ENCODE data around the gene LENEP.
"Not testable (repeated sequence)": the region's sequence is repeated elsewhere in the genome, so short reads cannot be mapped to it uniquely, and the experiment has no call there.

Gene LENEP

DNA sequence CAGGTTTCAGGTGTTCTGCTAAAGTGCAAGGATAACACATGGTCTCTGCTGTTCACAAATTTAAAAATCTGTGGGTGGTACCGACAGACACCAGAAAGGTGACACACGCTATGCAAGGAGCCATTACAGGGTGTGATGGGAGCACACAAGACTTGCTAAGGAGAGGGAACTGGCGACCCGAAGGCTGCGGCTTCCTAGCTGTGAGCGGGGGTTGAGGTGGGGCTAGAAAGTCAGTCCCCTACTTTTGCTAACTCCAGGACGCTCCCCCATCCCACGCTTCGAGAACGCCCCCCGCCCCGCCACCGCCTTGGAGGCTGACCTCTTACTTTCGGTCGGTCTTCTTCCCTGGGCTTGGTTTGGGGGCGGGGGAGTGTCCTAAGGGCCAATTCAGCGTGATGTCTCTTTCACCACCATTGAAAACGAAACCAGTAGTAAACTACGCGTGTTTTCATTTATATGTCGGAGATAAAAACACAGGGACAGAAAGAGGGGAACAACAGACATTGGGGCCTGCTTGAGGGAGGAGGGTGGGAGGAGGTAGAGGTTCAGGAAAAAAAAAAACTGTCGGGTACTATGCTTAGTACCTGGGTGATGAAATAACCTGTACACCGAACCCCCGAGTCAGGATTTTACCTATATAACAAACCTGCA lies 17.9 kb upstream of the LENEP start:
- DNase-seq (ENCODE audit: low spot score), result peak; percentile 65

DNA sequence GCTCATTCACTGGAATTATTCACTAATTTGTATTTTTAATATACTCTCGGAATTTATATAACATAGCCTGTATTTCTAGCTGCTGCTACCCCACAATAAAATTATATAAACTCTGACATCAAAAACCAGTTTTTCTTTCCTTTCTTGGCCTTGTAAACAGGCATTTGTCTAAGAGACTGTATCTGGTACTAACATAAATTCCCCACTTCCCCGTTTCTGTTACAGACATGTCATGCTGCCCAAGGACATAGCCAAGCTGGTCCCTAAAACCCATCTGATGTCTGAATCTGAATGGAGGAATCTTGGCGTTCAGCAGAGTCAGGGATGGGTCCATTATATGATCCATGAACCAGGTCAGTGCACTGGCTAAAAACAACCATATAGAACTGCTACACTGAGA lies 15.6 kb upstream of the LENEP start:
- DNase-seq (ENCODE audit: low spot score), result not testable (repeated sequence)

DNA sequence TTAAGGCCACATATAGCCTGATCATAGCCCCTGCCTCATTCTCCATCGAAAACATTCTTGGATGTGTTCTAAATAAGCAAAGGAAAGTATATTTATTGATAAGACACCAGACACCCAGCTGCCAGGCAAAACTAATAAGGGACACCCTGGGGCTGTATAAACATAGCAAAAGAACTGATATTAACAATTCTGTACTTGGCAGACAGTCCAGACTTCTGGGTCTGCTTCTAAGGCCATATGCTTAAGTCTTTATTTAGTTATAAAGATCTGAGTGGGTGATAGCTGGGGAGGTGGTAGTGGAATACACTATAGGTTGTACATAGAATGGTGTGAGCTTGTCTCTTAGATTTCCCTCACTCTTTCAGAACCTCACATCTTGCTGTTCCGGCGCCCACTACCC lies 15.0 kb upstream of the LENEP start:
- DNase-seq (ENCODE audit: low spot score), result no peak

DNA sequence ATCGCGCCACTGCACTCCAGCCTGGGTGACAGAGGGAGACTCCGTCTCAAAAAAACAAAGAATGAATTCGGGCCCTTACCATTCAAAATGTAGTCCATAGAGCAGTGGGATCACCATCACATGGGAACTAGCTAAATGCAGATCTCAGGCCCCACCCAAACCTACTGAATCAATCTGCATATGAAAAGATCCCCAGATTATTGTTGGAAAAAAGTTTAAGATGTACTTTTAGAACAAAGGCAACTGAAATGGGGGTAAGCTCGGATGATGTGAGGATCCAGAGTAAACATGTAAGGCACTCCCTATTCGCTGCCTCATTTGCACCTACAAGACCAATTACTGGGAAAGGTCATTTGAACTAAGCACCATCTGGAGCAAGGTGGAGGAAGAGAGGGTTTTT lies 11.0 kb upstream of the LENEP start:
- no peak for DNase-seq (ENCODE audit: low spot score)

DNA sequence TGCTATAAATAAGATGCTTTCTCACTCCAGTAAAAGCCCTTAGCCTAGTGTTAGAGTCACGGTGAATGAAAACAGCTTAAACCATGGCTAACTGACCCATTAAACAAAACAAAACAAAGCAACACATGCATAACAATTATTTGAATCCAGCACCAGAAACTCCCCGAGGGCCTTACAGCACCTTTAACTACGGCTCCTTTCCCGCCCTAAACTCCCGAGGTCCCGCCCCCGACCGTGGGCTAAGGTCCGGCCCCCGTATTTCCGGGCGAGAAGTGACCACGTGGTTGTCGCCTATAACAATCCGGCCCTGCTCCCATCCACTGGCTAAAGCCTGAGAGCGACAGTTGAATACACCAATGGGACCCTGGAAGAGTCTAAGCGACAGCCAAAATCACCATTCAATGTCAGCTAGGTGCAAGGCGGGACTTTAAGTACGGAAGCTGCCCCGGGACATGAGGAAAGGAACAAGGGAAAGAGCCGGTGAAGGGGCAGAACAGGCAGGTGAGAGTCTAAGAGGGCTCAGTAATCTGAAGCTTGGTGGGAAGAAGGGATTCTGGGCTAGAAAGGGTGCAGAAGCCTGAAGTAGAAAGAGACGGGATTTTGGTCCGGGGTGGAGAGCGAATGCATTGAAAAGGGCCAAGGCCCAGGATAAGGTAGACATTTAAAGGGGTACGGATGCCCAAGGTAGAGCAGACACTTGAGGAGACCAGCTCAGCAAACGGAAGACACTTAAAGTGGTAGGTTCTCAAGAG lies 10.3 kb upstream of the LENEP start, which contains the start of gene FLAD1:
Gene FLAD1, plus strand, starts transcription at position 448 of the 752 bp plus-strand sequence. CDS start 351 bp downstream, outside the sequence.
- DNase-seq (ENCODE audit: low spot score), result peak; percentile 100

DNA sequence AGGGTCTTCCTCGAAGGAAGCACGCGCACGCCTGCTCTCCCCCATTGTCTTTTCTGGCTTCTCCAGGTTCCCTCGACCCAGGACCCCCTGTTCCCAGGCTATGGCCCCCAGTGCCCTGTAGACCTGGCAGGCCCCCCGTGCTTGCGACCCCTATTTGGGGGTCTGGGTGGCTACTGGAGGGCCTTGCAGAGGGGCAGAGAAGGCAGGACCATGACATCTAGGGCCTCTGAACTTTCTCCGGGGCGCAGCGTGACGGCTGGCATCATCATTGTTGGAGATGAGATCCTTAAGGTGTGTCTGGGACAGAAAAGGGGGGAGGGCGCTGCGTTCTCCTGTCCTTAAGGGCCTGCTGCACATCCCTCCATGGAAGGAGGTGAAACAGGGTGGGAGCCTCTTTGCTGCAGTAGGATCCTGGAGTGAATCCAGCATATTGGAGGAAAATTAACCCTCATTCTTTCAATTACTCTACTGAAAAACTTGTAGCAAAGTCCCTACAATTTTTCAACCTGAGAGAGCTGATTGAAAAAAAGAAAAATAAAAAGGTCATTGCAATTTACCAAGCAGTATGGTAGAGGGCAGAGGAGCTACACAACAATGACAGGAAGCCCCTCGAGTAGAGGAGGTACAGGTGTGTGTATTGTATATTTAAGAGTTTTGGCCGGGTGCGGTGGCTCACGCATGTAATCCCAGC lies 9.5 kb upstream of the LENEP start:
- DNase-seq (ENCODE audit: low spot score), result no peak

DNA sequence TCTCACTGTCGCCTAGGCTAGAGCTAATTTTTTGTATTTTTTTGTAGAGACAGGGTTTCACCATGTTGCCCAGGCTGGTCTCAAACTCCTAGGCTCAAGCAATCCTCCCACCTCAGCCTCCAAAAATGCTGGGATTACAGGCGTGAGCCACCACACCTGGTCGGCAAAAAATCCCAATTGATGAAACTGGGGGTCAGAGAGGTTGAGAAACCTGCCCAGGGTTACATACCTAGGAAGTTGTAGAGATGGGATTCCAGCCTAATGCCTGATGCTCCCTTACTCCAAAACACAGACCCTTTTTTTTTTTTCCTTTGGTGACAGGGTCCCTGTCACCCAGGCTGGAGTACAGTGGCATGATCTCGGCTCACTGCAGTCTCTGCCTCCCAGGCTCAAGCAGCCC lies 6.7 kb upstream of the LENEP start:
- DNase-seq (ENCODE audit: low spot score), result not testable (repeated sequence)

DNA sequence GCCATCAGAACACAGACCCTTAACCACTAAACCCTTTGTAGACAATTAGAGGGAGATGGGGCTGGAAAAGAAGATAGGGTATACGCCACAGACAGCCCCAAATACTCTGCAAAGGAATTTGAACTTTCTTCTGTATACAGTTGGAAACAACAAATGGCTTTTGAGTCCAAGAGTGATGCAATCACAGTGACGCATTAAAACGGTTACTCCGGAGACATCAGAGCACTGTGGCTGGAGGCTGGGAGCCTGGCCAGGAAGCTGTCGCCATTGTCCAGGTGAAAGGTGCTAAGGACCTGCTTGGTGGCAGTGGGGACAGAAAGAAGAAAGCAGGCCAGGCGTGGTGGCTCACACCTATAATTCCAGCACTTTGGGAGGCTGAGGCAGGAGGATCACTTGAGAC lies 6.1 kb upstream of the LENEP start:
- no peak for DNase-seq (ENCODE audit: low spot score)

DNA sequence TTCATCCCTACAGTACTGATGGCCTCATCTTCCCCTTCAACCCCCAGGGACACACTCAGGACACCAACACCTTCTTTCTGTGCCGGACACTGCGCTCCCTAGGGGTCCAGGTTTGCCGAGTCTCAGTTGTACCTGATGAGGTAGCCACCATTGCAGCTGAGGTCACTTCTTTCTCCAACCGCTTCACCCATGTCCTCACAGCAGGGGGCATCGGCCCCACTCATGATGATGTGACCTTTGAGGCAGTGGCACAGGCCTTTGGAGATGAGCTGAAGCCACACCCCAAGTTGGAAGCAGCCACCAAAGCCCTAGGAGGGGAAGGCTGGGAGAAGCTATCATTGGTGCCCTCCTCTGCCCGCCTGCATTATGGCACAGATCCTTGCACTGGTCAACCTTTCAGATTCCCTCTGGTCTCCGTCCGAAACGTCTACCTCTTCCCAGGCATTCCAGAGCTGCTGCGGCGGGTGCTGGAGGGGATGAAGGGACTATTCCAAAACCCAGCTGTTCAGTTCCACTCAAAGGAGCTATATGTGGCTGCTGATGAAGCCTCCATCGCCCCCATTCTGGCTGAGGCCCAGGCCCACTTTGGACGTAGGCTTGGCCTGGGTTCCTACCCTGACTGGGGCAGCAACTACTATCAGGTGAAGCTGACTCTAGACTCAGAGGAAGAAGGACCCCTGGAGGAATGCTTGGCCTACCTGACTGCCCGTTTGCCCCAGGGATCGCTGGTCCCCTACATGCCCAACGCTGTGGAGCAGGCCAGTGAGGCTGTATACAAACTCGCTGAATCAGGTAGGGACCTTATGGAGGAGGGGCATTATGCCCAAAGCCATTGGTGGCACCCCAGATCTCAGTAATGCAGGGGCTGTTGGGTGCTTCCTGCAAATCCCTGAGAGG lies 5.1 kb upstream of the LENEP start:
- DNase-seq (ENCODE audit: low spot score), result no peak

DNA sequence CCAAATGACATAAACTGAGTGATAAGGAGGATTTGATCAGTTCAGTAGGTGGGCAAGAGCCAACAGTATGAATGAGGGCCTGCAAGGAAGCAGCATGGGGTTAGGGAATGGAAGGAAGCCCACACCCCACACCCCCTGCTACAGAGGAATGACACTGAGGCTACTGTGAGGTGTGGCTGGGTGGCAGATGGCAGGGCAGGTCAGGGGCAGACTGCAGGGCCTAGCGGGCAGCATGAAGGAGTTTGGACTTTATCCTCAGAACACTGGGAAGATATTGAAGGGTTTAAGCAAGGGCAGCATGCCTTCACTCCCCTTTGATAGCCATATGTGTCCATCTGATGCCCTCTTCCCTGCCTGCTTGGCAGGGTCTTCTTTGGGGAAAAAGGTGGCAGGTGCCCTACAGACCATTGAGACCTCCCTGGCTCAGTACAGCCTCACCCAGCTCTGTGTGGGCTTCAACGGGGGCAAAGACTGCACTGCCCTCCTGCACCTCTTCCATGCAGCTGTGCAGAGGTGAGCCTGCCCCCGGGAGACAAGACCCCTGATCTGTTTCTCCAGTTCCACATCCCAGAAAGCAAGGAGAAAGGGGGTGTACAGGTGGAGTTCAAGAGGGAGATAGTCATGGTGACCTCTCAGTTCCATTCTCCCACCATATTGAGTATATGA lies 4.1 kb upstream of the LENEP start:
- no peak for DNase-seq (ENCODE audit: low spot score)

DNA sequence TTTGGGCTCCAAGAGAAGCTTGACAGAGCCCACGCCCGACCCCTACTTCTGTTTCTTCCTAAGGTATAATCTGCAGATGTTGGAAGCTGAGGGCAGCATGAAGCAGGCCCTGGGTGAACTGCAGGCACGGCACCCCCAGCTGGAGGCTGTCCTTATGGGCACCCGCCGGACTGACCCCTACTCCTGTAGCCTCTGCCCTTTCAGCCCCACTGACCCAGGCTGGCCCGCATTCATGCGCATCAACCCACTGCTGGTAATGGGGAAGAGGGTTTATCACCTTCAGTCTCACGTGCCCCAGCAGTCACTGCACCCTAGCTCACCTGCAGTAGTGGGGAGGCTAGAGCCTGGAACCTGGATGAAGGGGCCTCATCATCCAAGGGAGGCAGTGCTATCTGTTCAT lies 3.1 kb upstream of the LENEP start:
- no peak for DNase-seq (ENCODE audit: low spot score)

DNA sequence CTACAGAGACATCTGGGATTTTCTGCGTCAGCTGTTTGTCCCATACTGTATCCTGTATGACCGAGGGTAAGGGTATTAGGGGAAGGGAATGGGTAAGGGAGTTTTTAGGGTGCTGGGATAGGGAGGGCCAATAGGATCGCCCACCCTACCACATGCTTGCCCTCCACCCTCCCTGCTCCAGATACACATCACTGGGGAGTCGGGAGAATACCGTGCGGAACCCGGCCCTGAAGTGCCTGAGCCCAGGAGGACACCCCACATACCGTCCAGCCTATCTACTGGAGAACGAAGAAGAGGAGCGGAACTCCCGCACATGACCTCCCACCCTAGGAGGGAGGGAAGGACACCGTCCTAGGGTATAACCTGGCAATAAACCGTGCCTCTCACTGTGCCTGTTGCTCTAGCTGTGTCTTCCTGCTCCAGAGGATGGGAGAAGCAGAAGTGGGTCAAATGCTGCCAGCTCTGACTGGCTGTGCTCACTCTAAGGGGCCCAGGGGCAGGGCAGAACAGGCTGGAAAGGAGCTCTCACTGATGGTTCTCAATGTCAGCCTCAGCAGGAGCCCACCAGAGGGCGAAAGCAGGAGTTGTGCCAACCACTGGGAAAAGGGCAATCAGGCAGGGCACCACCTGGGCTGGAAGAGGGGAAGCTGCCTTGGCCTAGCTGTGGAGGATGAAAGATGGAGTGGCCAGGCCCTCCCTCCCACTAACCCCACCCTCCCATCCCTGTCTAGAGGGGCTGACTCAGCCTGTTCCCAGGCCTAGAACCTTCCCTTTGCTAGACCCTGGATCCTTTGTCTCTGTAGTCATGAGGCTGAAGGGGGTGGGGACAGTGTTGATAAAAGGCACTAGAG lies 440 bp upstream of the LENEP start:
- peak; percentile 47 for DNase-seq (ENCODE audit: low spot score)

DNA sequence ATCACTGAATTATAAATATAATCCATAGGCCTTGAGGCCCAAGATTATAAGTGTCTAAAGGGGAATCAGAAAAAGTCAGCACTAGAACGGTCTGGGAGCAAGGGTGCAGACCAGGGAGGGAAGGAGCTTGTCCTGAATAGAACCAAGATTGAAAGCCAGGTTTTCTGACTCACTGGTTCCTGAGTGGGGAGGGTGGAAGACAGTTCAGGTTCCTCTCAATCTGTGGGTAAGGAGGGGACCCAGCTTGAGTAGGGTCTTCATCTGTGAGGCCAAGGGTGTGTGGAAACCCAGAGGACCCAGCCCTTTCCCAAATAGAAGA lies 842 bp downstream of the LENEP start:
- DNase-seq (ENCODE audit: low spot score), result no peak

DNA sequence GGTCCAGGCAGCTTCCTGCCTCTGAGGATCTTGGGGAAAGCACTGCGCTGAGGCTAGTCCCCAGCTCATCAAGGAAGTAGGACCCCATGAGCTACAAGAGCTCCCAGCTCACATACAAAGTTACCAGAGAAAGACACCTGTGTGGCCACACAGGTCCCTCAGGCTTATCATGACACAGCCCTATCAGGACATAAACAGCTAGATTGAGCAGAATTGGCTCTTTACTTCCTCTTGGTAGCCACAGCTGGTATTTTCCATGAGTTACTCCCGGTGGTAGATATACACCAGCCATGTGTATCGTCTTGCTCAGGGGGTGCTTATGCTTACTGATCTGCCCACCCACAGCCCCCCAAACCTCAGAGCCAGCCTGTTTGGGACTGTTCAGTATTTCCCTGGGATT lies 1.2 kb downstream of the LENEP start:
- DNase-seq (ENCODE audit: low spot score), result no peak

DNA sequence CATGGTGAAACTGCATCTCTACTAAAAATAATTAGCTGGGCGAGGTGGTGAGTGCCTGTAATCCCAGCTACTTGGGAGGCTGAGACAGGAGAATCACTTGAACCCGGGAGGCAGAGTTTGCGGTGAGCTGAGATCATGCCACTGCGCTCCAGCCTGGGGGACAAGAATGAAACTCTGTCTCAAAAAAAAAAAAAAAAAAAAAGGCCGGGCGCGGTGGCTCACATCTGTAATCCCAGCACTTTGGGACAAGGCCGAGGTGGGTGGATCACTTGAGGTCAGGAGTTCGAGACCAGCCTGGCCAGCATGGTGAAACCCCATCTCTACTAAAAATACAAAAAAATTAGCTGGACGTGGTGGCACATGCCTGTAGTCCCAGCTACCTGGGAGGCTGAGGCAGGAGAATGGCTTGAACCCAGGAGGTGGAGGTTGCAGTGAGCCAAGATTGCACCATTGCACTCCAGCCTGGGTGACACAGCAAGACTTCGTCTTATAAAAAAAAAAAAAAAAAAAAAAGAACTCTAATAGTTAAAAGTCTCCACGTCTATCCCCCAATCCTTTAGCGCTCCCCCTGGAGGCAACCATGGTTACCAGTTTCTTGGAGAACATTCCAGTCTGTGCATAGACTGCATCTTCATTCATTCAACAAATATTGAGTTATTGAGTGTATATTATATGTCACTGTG lies 2.1 kb downstream of the LENEP start:
- DNase-seq (ENCODE audit: low spot score), result peak; percentile 68

DNA sequence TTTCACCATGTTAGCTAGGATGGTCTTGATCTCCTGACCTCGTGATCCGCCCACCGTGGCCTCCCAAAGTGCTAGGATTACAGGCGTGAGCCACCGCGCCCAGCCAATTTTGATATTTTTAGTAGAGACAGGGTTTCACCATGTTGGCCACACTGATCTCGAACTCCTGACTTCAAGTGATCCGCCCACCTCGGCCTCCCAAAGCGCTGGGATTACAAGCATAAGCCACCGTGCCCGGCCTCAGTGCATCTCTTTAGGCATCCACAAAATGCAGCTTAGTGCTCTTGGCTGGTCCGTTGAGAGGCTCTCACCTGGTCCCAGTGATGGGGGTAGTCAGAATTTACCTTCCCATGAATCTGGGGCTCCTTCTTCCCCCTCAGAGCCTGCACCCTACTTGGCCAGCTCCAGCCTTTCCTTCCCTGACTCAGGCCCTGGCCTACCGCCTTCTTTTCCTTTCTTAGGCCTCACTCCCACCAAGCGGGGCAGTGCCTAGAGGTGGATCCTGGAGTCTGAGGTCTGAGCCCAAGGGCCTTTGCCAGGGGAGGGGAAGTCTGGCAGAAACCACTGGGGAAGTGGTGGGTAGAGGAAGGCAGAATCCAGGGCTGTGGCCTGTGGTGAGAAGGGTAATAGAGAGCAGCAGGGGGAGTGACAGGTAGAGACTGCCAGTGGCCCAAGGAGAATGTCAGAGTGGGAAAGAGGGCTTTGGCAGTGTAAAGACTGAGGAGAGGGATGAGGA lies 3.7 kb downstream of the LENEP start:
- no peak for DNase-seq (ENCODE audit: low spot score)

DNA sequence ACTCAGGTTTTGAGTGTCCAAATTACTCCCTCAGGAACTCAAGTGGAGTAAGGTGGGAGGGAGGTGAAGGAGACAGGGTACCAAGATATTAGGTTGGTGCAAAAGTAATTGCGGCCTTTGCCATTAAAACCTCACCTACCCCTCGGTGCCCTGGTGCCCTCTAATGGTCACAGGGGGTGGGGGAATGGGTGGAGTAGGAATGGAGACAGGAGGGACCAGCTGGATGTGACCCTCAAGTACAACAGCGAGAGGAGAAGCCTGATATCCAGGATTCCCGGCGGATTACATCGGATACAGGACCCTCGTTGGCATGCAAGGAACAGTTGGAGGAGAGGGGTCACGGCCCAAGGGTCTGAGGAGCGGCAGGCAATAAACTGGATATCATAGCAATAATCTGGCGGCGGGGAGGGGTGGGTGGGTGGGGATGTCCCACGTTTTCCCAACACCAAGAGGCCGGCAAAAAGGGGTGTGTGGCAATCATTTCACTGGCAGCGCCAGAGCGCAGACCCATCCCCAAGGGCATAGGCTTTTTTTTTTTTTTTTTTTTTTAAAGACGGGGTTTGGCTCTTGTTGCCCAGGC lies 4.9 kb downstream of the LENEP start:
- DNase-seq (ENCODE audit: low spot score), result no peak

DNA sequence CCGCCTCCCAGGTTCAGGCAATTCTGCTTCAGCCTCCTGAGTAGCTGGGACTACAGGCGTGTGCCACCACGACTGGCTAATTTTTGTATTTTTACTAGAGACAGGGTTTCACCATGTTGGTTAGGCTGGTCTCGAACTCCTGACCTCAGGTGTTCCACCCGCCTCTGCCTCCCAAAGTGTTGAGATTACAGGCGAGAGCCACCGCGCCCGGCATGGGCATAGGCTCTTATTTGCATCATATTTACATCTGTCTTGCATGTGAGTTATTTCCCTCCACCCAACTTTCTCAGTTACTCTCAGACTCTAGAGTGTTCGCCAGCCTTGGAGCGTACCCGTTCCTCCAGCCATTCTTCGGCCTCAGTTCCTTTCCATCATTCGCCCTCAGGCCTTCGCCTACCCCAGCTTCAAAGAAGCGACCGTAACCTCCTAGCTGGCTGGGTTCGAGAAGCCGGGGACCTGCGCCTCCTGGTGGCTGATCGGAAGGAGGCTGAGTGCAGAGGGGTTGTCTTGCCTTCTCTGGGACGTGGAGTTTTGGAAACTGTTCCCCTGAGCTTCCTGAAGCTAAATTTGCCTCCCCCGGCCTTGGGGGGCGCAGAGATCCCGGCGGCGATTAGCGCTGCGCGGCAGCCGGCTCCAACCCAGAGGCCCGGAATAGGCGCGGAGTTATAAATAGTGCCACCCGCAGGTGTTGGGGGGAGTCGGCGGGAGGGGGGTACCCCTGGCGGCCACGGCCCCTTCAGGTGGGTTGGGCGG lies 5.6 kb downstream of the LENEP start:
- DNase-seq (ENCODE audit: low spot score), result peak; percentile 76
